Left forelimb (tissue), 1 donor: ENCODE measurements around the gene CTDSPL.

Experiments used
- DNase-seq: peaks from one replicate; pipeline ENCODE4 v3.0.0-alpha.2; 2018; ENCODE audit warnings: low spot score

CTDSPL gene

GRCh38 chr3:37891227-37891626 is 29.5 kb downstream of the CTDSPL start:
- DNase-seq = no peak

GRCh38 chr3:37892927-37893600 is 31.4 kb downstream of the CTDSPL start:
- no peak for DNase-seq

- no peak for DNase-seq
Measured at GRCh38 chr3:37896827-37897226, 35.1 kb downstream of the CTDSPL start.

- no peak for DNase-seq
Measured at GRCh38 chr3:37897763-37898162, 36.1 kb downstream of the CTDSPL start.

- no peak for DNase-seq
Measured at GRCh38 chr3:37898424-37898823, 36.7 kb downstream of the CTDSPL start.

- DNase-seq = no peak
Measured at GRCh38 chr3:37899101-37899707, 37.5 kb downstream of the CTDSPL start.

GRCh38 chr3:37899711-37900306 is 38.1 kb downstream of the CTDSPL start:
- no peak for DNase-seq

- no peak for DNase-seq
Measured at GRCh38 chr3:37901721-37902120, 40.0 kb downstream of the CTDSPL start.

GRCh38 chr3:37902674-37903073 is 41.0 kb downstream of the CTDSPL start:
- DNase-seq = no peak

GRCh38 chr3:37903320-37903719 is 41.6 kb downstream of the CTDSPL start:
- no peak for DNase-seq

GRCh38 chr3:37903734-37904133 is 42.1 kb downstream of the CTDSPL start:
- DNase-seq = no peak

- no peak for DNase-seq
Measured at GRCh38 chr3:37904601-37905000, 42.9 kb downstream of the CTDSPL start.

- DNase-seq = no peak
Measured at GRCh38 chr3:37905346-37905745, 43.7 kb downstream of the CTDSPL start.

GRCh38 chr3:37905987-37906674 is 44.5 kb downstream of the CTDSPL start:
- no peak for DNase-seq

GRCh38 chr3:37906734-37907282 is 45.1 kb downstream of the CTDSPL start:
- DNase-seq = no peak

- no peak for DNase-seq
Measured at GRCh38 chr3:37907371-37907770, 45.7 kb downstream of the CTDSPL start.

GRCh38 chr3:37907906-37908305 is 46.2 kb downstream of the CTDSPL start:
- DNase-seq = no peak

- no peak for DNase-seq
Measured at GRCh38 chr3:37909067-37909911, 47.6 kb downstream of the CTDSPL start.

GRCh38 chr3:37910671-37911400 is 49.2 kb downstream of the CTDSPL start:
- DNase-seq = no peak

- DNase-seq = no peak
Measured at GRCh38 chr3:37912052-37912733, 50.5 kb downstream of the CTDSPL start.
